Measurements from ENCODE around the gene NBEAL2.

GRCh38 chr3:47054412-47054811, 74.9 kb downstream of the NBEAL2 start:
- TF ChIP-seq, protein P1, sequence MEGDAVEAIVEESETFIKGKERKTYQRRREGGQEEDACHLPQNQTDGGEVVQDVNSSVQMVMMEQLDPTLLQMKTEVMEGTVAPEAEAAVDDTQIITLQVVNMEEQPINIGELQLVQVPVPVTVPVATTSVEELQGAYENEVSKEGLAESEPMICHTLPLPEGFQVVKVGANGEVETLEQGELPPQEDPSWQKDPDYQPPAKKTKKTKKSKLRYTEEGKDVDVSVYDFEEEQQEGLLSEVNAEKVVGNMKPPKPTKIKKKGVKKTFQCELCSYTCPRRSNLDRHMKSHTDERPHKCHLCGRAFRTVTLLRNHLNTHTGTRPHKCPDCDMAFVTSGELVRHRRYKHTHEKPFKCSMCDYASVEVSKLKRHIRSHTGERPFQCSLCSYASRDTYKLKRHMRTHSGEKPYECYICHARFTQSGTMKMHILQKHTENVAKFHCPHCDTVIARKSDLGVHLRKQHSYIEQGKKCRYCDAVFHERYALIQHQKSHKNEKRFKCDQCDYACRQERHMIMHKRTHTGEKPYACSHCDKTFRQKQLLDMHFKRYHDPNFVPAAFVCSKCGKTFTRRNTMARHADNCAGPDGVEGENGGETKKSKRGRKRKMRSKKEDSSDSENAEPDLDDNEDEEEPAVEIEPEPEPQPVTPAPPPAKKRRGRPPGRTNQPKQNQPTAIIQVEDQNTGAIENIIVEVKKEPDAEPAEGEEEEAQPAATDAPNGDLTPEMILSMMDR (IDR thresholded peaks at IDR 0.05) = no peak
- no peak for TF ChIP-seq POLR2A (IDR thresholded peaks at IDR 0.05)
